Fibroblast of upper back skin (primary cell): ENCODE data around the gene GPD1L.
"Not testable (repeated sequence)": the region's sequence is repeated elsewhere in the genome, so short reads cannot be mapped to it uniquely, and the experiment has no call there.

Experiments used
- DNase-seq: peaks from one replicate; pipeline ENCODE4 v3.0.0-alpha.2; 2013

GPD1L gene

GRCh38 chr3:32186097-32186496, 79.7 kb downstream of the GPD1L start:
- DNase-seq = no peak

GRCh38 chr3:32186876-32187275, 80.5 kb downstream of the GPD1L start:
- DNase-seq = peak; percentile 37

GRCh38 chr3:32189693-32190092, 83.3 kb downstream of the GPD1L start:
- DNase-seq = no peak

GRCh38 chr3:32190556-32190955, 84.1 kb downstream of the GPD1L start:
- not testable (repeated sequence) for DNase-seq

GRCh38 chr3:32193101-32193500, 86.7 kb downstream of the GPD1L start:
- no peak for DNase-seq

GRCh38 chr3:32194653-32195052, 88.2 kb downstream of the GPD1L start:
- no peak for DNase-seq

- DNase-seq = no peak
Observed at GRCh38 chr3:32195995-32196540, 89.6 kb downstream of the GPD1L start.

- DNase-seq = no peak
Observed at GRCh38 chr3:32197991-32198390, 91.6 kb downstream of the GPD1L start.

- no peak for DNase-seq
Observed at GRCh38 chr3:32198714-32199113, 92.3 kb downstream of the GPD1L start.

- peak; percentile 43 for DNase-seq
Observed at GRCh38 chr3:32200490-32200889, 94.1 kb downstream of the GPD1L start.

GRCh38 chr3:32200992-32201758, 94.8 kb downstream of the GPD1L start:
- peak; percentile 10 for DNase-seq

- no peak for DNase-seq
Observed at GRCh38 chr3:32202496-32202895, 96.1 kb downstream of the GPD1L start.

- peak; percentile 46 for DNase-seq
Observed at GRCh38 chr3:32203854-32204253, 97.4 kb downstream of the GPD1L start.

- DNase-seq = no peak
Observed at GRCh38 chr3:32208447-32208846, 102.0 kb downstream of the GPD1L start.

GRCh38 chr3:32215185-32215584, 108.8 kb downstream of the GPD1L start:
- no peak for DNase-seq

- DNase-seq = no peak
Observed at GRCh38 chr3:32216172-32216783, 109.9 kb downstream of the GPD1L start.

- DNase-seq = no peak
Observed at GRCh38 chr3:32217339-32217738, 110.9 kb downstream of the GPD1L start.
